SK-N-SH (cell line): ENCODE data around the gene MTERF4. TPM values are rescaled to one million over a fixed set of nuclear protein-coding genes. Genes with fewer than 3 reads are reported as not detected.

ENCODE experiments used
- CTCF ChIA-PET: fragments of 300-600, 350-600 bp; formaldehyde crosslinking; extraction: SDS; loops from one replicate; lab custom pipeline; 2021; lab: Yijun Ruan, JAX
- POLR2A ChIA-PET: fragments of 350-600 bp; sonication (Branson Sonifier 250); formaldehyde crosslinking; extraction: SDS; loops from one replicate; lab custom pipeline; 2020; ENCODE audit warnings: antibody characterized with exemption, inconsistent platforms; lab: Yijun Ruan, JAX
- DNase-seq: peaks from one replicate; pipeline ENCODE4 v3.0.0; 2012
- H2AFZ ChIP-seq: fragments of 200-600 bp; sonication (generic); 2 replicates; pipeline ENCODE4 v1.8.1; 2016; ENCODE audit warnings: antibody characterized with exemption, mild to moderate bottlenecking, low read depth
- H3F3A ChIP-seq: fragments of 200-600 bp; sonication (generic); replicated peaks from 2 replicates; pipeline ENCODE3; 2016; ENCODE audit warnings: antibody characterized with exemption, mild to moderate bottlenecking; ENCODE audit not compliant: insufficient read depth
- H3K27ac ChIP-seq, 2 experiments: fragments of 200-500 bp in 1 of 2; fragments of 200-600 bp in 1 of 2; sonication (Bioruptor generic) in 1 of 2; sonication (generic), shearing (Covaris generic) in 1 of 2; 2 replicates each; pipeline versions ENCODE4 v1.5.1 to v1.6.1; 2014 to 2016; ENCODE audit warnings: low read depth in 2 of 2, inconsistent platforms in 1 of 2, low read length in 1 of 2, mild to moderate bottlenecking in 1 of 2, mixed read lengths in 1 of 2
- H3K27me3 ChIP-seq: fragments of 200-600 bp; sonication (generic), shearing (Covaris generic); 2 replicates; pipeline ENCODE4 v1.6.1; 2016; ENCODE audit warnings: mixed run types; ENCODE audit not compliant: insufficient read depth
- H3K36me3 ChIP-seq, 2 experiments: fragments of 200-500 bp in 1 of 2; fragments of 200-600 bp in 1 of 2; sonication (Bioruptor generic) in 1 of 2; sonication (generic) in 1 of 2; replicated peaks in 1 of 2; 2 replicates each; pipeline versions ENCODE3 to v1.5.1; 2014 to 2016; ENCODE audit warnings: low read length in 1 of 2, mild to moderate bottlenecking in 1 of 2; ENCODE audit not compliant: insufficient read depth in 2 of 2, control insufficient read depth in 1 of 2
- H3K4me1 ChIP-seq, 2 experiments: fragments of 200-500 bp in 1 of 2; fragments of 200-600 bp in 1 of 2; sonication (Bioruptor generic) in 1 of 2; sonication (generic), shearing (Covaris generic) in 1 of 2; 2 replicates each; pipeline versions ENCODE4 v1.5.1 to v1.6.1; 2014 to 2016; ENCODE audit warnings: low read depth in 1 of 2, low read length in 1 of 2, mixed run types in 1 of 2; ENCODE audit not compliant: insufficient read depth in 2 of 2, control insufficient read depth in 1 of 2
- H3K4me2 ChIP-seq: fragments of 200-600 bp; sonication (generic), shearing (Covaris generic); 2 replicates; pipeline ENCODE4 v1.6.1; 2017; ENCODE audit warnings: mixed run types
- H3K4me3 ChIP-seq, 2 experiments: fragments of 200-500 bp in 1 of 2; fragments of 200-600 bp in 1 of 2; sonication (Bioruptor generic) in 1 of 2; sonication (generic), shearing (Covaris generic) in 1 of 2; 2 replicates each; pipeline versions ENCODE4 v1.5.1 to v1.8.1; 2014 to 2016; ENCODE audit warnings: low read depth in 2 of 2, inconsistent platforms in 1 of 2, low read length in 1 of 2, mild to moderate bottlenecking in 1 of 2, mixed read lengths in 1 of 2, moderate library complexity in 1 of 2
- H3K79me2 ChIP-seq: fragments of 200-600 bp; sonication (generic); 2 replicates; pipeline ENCODE4 v1.8.1; 2017; ENCODE audit warnings: mild to moderate bottlenecking; ENCODE audit not compliant: insufficient read depth
- H3K9ac ChIP-seq: fragments of 200-600 bp; sonication (generic); 2 replicates; pipeline ENCODE4 v1.6.1; 2017; ENCODE audit warnings: mixed run types
- H3K9me2 ChIP-seq: fragments of 200-600 bp; sonication (generic); 2 replicates; pipeline ENCODE4 v1.6.1; 2017; ENCODE audit warnings: mixed run types
- H3K9me3 ChIP-seq: fragments of 200-600 bp; sonication (generic); 2 replicates; pipeline ENCODE4 v1.6.1; 2017; ENCODE audit warnings: mixed run types, mild to moderate bottlenecking, moderate library complexity
- H4K20me1 ChIP-seq: fragments of 200-600 bp; sonication (generic); 2 replicates; pipeline ENCODE4 v1.6.1; 2017; ENCODE audit warnings: mild to moderate bottlenecking, mixed run types; ENCODE audit not compliant: insufficient read depth
- CHD2 ChIP-seq: fragments of 150-350 bp; IDR thresholded peaks from 2 replicates; pipeline ENCODE4 v1.6.1; 2018; ENCODE audit warnings: low read length; ENCODE audit not compliant: partially characterized antibody
- ELF1 ChIP-seq: IDR thresholded peaks from 2 replicates; pipeline ENCODE4 v1.4.0; 2012
- EP300 ChIP-seq, 2 experiments: IDR thresholded peaks; 2 replicates each; pipeline versions ENCODE4 v1.4.0 to v1.6.1; 2012; ENCODE audit warnings: borderline replicate concordance in 1 of 2, low read depth in 1 of 2, low read length in 1 of 2
- EZH2phosphoT487 ChIP-seq: fragments of 200-600 bp; sonication (generic); IDR thresholded peaks from 2 replicates; pipeline ENCODE4 v1.6.1; 2017; ENCODE audit warnings: low read depth, mixed run types, mild to moderate bottlenecking, antibody characterized with exemption, moderate library complexity, borderline replicate concordance
- FOSL2 ChIP-seq: IDR thresholded peaks from 2 replicates; pipeline ENCODE4 v1.4.0; 2012; ENCODE audit warnings: low read depth, mild to moderate bottlenecking, moderate library complexity, borderline replicate concordance
- FOXM1 ChIP-seq: IDR thresholded peaks from 2 replicates; pipeline ENCODE4 v1.4.0; 2012; ENCODE audit warnings: low read depth, mild to moderate bottlenecking
- MXI1 ChIP-seq: IDR thresholded peaks from 2 replicates; pipeline ENCODE4 v1.6.1; 2012; ENCODE audit warnings: mild to moderate bottlenecking, low read depth, low read length, improper control_type of control experiment
- NRF1 ChIP-seq: IDR thresholded peaks from 2 replicates; pipeline ENCODE4 v1.6.1; 2012; ENCODE audit warnings: low read depth, mild to moderate bottlenecking, low read length
- POLR2AphosphoS5 ChIP-seq: IDR thresholded peaks from 2 replicates; pipeline ENCODE4 v1.6.1; 2012; ENCODE audit warnings: low read depth, low read length
- RAD21 ChIP-seq: IDR thresholded peaks from 2 replicates; pipeline ENCODE4 v1.6.1; 2012; ENCODE audit warnings: mild to moderate bottlenecking, low read length
- RCOR1 ChIP-seq: fragments of 150-350 bp; IDR thresholded peaks from 2 replicates; pipeline ENCODE4 v1.6.1; 2017; ENCODE audit warnings: antibody characterized with exemption, low read length
- RFX5 ChIP-seq: IDR thresholded peaks from 2 replicates; pipeline ENCODE4 v1.6.1; 2012; ENCODE audit warnings: mild to moderate bottlenecking, improper control_type of control experiment, low read length
- SMC3 ChIP-seq: IDR thresholded peaks from 2 replicates; pipeline ENCODE4 v1.6.1; 2012; ENCODE audit warnings: low read depth, low read length, improper control_type of control experiment
- TEAD4 ChIP-seq: IDR thresholded peaks from 2 replicates; pipeline ENCODE4 v1.4.0; 2012; ENCODE audit warnings: mild to moderate bottlenecking, borderline replicate concordance; ENCODE audit not compliant: insufficient read depth
- WGBS: methylation state at CpG from one replicate; pipeline ENCODE4 v1.1.6; 2017; ENCODE audit warnings: low lambda C conversion rate; 5-methylcytosine and 5-hydroxymethylcytosine counted together
- polyA plus RNA-seq, 3 experiments: library from polyadenylated mRNA; depleted of rRNA; stranded (reverse); fragments of >200 nt; gene quantifications; 2 replicates each; pipeline ENCODE4 v1.2.3, GENCODE V29; 2012
- TF ChIP-seq, protein P1 (sequence below): IDR thresholded peaks from 2 replicates; pipeline ENCODE4 v1.4.0; 2012; ENCODE audit warnings: low read depth, borderline replicate concordance
- TF ChIP-seq, protein P2 (sequence below): IDR thresholded peaks from 2 replicates; pipeline ENCODE4 v1.6.1; 2012; ENCODE audit warnings: mild to moderate bottlenecking, low read depth, low read length, moderate library complexity

MTERF4 gene
- polyA plus RNA-seq, 1 of the 3 experiments (the other 2 are of a cell fraction), result 31.0 TPM

DNA sequence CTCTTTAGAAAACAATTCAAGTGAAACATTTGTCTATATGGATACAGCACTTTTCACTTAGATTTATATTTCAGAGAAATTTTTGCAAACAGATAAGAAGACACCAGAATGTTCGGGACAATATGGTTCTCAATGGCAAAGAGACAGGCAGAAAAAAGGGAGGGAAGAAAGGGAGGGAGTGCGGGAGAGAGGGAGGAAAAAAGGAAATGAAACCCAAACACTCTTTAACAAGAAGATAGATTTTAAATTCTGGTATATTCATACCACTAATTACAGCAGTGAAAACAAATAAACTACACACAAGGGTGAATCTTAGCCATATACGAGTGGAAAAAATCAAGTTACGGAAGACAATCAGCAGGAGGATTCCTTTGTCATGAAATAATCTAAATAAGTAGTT is 44.2 kb upstream of the MTERF4 start:
- no peak overlapping the region for H3K9ac ChIP-seq
- WGBS, result 83% methylated on average over 4 of the region's 4 CpGs
- TF ChIP-seq, protein P1, sequence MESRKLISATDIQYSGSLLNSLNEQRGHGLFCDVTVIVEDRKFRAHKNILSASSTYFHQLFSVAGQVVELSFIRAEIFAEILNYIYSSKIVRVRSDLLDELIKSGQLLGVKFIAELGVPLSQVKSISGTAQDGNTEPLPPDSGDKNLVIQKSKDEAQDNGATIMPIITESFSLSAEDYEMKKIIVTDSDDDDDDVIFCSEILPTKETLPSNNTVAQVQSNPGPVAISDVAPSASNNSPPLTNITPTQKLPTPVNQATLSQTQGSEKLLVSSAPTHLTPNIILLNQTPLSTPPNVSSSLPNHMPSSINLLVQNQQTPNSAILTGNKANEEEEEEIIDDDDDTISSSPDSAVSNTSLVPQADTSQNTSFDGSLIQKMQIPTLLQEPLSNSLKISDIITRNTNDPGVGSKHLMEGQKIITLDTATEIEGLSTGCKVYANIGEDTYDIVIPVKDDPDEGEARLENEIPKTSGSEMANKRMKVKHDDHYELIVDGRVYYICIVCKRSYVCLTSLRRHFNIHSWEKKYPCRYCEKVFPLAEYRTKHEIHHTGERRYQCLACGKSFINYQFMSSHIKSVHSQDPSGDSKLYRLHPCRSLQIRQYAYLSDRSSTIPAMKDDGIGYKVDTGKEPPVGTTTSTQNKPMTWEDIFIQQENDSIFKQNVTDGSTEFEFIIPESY, result no peak
- TF ChIP-seq RCOR1 (no peak), EZH2phosphoT487 (no peak), MXI1 (no peak), TEAD4 (no peak), CHD2 (no peak), FOXM1 (no peak), RFX5 (no peak), POLR2AphosphoS5 (no peak), EP300 (IDR thresholded peaks at IDR 0.05; ENCODE audit: borderline replicate concordance in 1 of 2, low read depth in 1 of 2, low read length in 1 of 2) (no peak), ELF1 (no peak), NRF1 (no peak), RAD21 (no peak), SMC3 (no peak), FOSL2 (no peak)
- TF ChIP-seq, protein P2, sequence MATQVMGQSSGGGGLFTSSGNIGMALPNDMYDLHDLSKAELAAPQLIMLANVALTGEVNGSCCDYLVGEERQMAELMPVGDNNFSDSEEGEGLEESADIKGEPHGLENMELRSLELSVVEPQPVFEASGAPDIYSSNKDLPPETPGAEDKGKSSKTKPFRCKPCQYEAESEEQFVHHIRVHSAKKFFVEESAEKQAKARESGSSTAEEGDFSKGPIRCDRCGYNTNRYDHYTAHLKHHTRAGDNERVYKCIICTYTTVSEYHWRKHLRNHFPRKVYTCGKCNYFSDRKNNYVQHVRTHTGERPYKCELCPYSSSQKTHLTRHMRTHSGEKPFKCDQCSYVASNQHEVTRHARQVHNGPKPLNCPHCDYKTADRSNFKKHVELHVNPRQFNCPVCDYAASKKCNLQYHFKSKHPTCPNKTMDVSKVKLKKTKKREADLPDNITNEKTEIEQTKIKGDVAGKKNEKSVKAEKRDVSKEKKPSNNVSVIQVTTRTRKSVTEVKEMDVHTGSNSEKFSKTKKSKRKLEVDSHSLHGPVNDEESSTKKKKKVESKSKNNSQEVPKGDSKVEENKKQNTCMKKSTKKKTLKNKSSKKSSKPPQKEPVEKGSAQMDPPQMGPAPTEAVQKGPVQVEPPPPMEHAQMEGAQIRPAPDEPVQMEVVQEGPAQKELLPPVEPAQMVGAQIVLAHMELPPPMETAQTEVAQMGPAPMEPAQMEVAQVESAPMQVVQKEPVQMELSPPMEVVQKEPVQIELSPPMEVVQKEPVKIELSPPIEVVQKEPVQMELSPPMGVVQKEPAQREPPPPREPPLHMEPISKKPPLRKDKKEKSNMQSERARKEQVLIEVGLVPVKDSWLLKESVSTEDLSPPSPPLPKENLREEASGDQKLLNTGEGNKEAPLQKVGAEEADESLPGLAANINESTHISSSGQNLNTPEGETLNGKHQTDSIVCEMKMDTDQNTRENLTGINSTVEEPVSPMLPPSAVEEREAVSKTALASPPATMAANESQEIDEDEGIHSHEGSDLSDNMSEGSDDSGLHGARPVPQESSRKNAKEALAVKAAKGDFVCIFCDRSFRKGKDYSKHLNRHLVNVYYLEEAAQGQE, result no peak
- H3K4me1 ChIP-seq, result peaks cover 6 to 16% of the 10 kb centered on the region in 2 experiments; a peak in 3 of 4 replicates
- no peaks in the 10 kb centered on the region for H3K9me3 ChIP-seq
- CTCF ChIA-PET, result no interaction called here
- no peaks in the 10 kb centered on the region for H3K9me2 ChIP-seq
- H3K27ac ChIP-seq, result no peak overlapping the region
- H3K4me3 ChIP-seq, result no peak overlapping the region
- peaks cover 5% of the 10 kb centered on the region for H3F3A ChIP-seq
- H3K36me3 ChIP-seq, result no peaks in the 10 kb centered on the region
- H4K20me1 ChIP-seq, result no peaks in the 10 kb centered on the region
- H3K79me2 ChIP-seq, result peaks cover 19% of the 10 kb centered on the region
- no peaks in the 10 kb centered on the region for H3K27me3 ChIP-seq
- H2AFZ ChIP-seq, result no peak overlapping the region
- no peak for DNase-seq
- H3K4me2 ChIP-seq, result no peak overlapping the region
- POLR2A ChIA-PET, result no interaction called here
